GM19239 (cell line): ENCODE results near the gene CISTR.
A peak's percentile ranks its signal among the peaks of the same experiment; 100 is the strongest.
"Not testable (repeated sequence)": the region's sequence is repeated elsewhere in the genome, so short reads cannot be mapped to it uniquely, and the experiment has no call there.

Experiments
- DNase-seq: peaks from one replicate; pipeline ENCODE4 v3.0.0; 2011; ENCODE audit warnings: low spot score; ENCODE audit not compliant: insufficient read length
- FAIRE-seq: peaks from 2 replicates; lab custom pipeline; 2011; peaks lifted over from hg19 to GRCh38; lab: Jason Lieb, UNC

CISTR gene

DNA sequence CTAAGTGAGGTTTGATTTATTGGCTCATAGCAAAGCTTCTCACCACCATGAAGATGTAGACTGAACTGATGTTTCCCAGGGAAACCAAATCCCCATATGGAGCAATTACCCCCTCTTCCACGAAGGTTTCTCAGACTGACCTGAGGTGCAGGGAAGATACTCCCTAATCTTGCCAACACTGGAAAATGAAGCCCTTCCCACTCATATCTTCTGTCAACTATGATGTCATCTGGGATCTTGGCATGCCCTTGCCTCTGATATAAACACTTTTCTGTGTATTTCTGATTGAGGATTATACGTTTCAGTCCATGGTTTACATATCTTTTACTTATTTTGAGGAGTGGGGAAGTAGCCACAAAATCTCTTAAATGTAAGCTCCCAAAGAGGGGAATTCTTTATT, 14.1 kb upstream of the CISTR start:
- DNase-seq (no peak), FAIRE-seq (no peak)

DNA sequence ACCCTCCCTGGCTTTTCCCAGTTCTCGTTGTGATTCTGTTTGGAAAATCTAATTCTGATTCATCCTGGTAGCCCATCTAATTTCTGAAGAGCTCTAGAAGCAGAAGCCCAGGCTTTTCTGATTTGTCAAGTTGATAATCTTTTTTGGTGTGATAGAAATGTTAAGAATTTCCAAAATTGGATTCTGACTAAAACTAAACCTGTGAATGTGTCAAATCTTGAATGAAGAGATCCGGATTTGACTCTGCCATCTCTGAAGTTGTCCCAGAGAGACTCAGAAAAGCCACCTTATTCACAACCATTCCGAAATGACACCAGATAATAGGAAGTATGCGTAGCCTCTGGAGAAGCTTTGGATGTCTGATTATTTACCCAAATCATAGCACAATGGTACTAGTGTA, 12.8 kb upstream of the CISTR start:
- DNase-seq (no peak), FAIRE-seq (no peak)

DNA sequence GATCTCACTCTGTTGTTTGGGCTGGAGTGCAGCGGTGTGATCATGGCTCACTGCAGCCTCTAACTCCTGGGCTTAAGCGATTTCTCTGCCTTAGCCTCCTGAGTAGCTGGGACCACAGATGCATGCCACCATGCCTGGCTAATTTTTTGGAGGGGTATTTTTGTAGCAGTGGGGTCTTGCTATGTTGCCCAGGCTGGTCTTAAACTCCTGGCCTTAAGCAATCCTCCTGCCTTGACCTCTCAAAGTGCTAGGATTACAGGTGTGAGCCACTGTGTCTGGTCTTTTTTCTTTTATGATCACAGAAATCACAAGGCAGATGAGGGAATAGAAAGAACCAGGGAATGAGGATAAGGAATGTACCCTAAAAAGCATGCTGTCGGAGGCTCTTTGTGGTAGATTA, 11.0 kb upstream of the CISTR start:
- DNase-seq, FAIRE-seq: not testable (repeated sequence)

DNA sequence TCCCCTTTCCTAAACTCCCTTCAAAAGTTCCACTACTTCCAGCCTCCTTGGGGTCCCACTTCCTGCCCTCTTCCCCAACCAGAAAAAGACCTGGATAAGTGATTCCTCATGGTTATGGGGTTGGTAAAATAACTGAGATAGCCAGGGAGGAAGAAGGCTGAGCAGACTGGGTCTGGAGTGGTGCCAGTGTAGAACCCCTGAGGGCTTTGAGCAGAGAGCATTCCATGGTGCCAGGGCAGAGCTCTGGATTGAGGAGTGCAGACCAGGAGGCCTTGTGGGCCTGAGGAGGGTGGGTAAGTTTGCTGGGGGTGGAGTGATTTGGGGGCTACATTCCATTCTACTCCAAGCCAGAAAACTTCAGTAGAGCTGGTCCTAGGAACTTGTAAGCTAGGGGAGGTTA, 9.5 kb upstream of the CISTR start:
- FAIRE-seq (no peak), DNase-seq (no peak)

- FAIRE-seq (no peak), DNase-seq (no peak)
These were observed 7.5 kb upstream of the CISTR start for GRCh38 chr12:53759261-53759660.

GRCh38 chr12:53758730-53759103, 6.9 kb upstream of the CISTR start:
- FAIRE-seq = no peak
- no peak for DNase-seq

DNA sequence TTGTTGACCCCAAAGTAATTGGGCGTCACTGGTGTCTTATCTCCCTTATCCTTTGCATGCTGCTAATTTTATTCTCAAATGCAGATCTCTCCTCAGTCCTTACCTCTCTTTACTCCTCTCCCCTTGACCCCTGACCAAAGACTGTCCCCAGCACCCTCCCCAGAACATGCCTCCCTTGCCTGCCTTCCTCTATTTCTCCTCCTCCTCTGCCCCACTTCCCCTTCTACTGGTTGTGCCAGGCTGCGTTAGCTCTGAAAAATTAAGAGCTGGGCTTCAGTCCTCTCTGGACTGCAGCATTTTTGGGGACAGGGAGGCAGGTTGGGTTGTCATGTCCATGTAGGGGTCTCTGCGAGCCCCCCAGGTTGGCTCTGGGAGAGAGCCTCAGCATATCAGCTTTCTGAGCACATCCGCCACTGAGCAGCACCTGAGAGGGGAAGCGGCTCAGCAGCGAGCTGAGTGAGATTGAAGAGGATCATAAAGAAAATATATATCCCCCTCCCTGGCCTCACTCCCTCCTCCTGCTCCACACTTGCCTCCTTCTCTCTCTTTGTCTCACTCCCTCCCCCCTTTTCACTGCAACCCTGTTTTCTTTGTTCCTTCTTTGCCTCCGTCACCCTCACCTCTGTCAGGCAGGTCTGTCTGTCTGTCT, 6.4 kb upstream of the CISTR start:
- FAIRE-seq (no peak), DNase-seq (no peak)

DNA sequence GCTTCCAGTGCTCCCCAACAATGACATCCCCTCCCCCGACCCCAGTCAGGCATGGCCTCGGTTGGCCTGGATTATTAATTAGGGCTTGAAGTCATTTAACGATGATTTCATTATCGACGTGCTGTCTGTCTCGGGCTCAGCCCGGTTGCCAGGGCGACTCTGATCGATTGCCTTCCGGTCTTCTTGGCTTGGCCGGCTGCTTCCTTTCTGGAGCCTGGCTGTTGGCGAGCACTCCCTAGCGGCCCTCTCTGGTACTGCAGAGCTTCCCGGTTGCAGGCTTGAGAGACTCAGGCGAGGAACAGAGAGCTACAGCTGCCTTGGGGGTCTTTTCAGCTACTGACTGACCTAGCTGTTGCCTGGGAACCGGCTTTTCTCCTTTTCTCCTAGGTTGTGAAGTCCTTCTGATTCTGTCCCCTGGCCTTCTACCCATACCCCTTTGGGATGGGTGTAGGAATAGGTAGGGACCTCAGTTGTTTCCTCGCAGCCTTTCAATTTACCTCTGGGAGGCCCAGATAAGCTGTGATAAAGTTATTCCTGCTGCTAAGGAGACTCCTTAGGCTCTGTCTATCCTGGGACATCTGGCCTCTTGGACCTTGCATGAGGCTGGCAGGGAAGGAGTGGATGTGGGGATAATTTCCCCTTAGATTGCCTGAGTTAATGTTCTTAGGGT, 5.5 kb upstream of the CISTR start:
- DNase-seq (peak; percentile 87), FAIRE-seq (peak; percentile 94)

DNA sequence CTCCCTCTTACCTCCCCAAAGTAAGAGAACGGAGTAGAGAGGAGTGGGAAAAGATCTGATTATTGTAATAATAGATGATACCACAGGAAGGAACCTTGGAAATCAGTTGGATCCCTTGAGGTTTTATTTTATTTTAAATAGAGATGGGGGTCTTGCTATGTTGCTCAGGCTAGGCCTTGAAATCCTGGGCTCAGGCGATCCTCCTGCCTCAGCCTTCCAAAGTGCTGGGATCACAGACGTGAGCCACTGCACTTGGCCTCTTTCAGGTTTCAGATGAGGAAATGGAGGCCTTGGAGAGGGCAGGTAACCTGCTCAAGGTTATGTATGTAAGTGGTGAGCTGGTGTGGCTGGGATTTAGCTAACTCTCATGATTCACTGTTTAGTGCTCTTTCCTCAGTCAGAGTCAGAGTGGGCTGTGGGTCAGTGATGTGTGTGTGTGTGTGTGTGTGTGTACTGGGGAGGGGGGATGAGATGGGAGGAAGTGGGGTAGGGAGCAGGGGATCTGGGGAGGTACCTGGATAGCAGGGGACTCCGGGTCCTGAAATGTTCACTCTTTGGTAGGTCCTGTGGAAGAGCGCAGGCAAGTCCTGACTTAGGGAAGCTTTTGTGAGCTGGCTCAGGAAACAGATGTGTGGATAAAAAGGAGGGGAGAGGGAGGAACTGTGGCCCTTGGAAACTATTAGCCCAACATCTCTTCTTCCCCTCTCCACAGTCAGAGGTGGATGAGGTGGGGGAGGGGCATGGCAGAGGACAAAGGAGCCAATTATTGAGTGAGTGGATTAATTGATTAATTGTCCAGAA, 4.7 kb upstream of the CISTR start:
- peak; percentile 64 for FAIRE-seq
- no peak for DNase-seq

GRCh38 chr12:53755893-53756292, 4.1 kb upstream of the CISTR start:
- no peak for FAIRE-seq
- DNase-seq = no peak

DNA sequence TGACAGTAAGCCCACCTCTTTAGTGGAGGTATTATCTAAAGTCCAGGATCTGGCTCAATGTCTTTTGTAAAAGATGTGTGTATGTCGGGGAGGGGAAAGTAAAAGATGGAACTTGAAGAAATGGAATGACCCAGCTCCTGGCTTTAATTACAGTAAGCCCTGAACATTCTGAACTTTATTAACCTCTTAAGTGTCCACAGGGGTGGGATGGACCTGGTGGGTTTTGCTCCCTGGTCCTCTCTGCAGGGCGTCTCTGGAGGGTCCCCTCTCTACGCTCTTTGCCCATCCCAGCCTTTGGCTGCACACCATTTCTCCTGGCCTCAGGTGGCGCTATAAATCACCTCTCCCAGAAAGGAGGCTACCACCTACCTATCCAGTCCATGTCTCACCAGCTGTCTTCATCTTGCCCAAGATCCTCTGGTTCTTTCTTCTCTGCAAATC, 3.7 kb upstream of the CISTR start:
- FAIRE-seq (no peak), DNase-seq (no peak)

- FAIRE-seq (no peak), DNase-seq (no peak)
These were observed 3.0 kb upstream of the CISTR start for GRCh38 chr12:53754633-53755264.

DNA sequence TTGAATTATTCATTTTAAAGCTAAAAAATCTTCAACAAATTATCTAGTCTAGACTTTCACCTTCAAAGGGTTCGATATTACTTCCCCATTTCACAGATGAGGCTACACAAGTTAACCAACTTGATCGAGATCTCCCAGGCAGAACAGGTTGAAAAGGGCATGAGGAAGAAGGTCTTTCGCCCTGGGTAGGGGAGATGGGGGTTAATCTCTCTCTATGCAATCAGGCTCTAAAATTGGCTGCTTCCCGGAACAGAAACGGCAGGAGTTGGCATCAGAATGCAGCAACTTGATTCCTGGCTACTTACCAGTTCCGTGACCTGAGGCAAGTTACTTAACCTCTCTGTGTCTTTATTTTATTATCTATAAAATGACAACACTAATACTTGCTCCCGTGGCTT, 2.4 kb upstream of the CISTR start:
- no peak for DNase-seq
- peak; percentile 66 for FAIRE-seq

GRCh38 chr12:53752621-53753020, 842 bp upstream of the CISTR start:
- no peak for DNase-seq
- no peak for FAIRE-seq

GRCh38 chr12:53752192-53752601, 418 bp upstream of the CISTR start:
- no peak for FAIRE-seq

GRCh38 chr12:53750812-53751335, 905 bp downstream of the CISTR start:
- no peak for DNase-seq

More at GRCh38 chr12:53752192-53752601, 418 bp upstream of the CISTR start:
- no peak for DNase-seq

GRCh38 chr12:53749986-53750811, 1.6 kb downstream of the CISTR start:
- FAIRE-seq = no peak
- no peak for DNase-seq

More at GRCh38 chr12:53750812-53751335, 905 bp downstream of the CISTR start:
- peak; percentile 72 for FAIRE-seq

DNA sequence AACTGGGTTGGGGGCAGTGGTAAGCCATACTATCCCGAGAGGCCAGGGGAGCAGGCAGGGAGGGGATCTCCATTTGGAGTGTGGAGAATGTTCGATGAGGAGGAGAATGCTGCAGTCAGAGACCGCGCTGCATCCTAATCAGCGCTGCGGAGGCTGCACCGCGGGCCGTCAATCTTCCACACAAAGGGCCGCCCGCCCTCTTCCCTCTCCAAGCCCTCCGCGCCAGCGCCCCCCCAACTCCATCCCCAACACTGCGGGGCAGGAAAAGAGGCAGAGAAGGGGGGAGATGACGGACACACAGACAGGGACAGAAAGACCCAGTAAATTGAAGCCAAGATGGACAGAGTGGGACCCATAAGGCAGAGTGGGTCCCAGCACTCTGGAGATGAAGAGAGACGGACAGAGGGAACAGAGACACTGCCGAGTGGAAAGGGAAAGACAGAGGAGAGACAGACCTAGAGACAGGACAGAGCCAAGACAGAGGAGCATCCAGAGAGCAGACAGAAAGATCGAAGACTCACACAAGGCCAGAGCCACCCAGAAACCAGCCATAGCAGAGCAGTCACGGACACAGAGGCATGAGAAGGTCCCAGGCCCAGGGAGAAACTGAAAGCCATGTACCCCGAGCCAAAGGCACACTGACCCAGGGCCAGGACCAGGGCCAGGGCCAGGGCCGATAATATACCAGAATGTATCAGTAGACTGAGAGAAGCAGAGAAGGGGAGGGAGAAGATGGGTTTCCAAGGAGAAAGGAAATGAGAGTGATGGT, 3.5 kb downstream of the CISTR start:
- DNase-seq = no peak
- no peak for FAIRE-seq

- FAIRE-seq = no peak
These were observed 4.7 kb downstream of the CISTR start for GRCh38 chr12:53747095-53747494.

More at GRCh38 chr12:53747095-53747494, 4.7 kb downstream of the CISTR start:
- no peak for DNase-seq
